ENCODE data around the gene GAA. TPM values are rescaled to one million over a fixed set of nuclear protein-coding genes. Genes with fewer than 3 reads are reported as not detected.
A peak's percentile ranks its signal among the peaks of the same experiment; 100 is the strongest.

GAA gene
- total and polyA plus RNA-seq, 2 of the 13 experiments (the other 11 are each of a cell fraction or from before 2014, with no cell fraction given), result 21.6 to 36.4 TPM

DNA sequence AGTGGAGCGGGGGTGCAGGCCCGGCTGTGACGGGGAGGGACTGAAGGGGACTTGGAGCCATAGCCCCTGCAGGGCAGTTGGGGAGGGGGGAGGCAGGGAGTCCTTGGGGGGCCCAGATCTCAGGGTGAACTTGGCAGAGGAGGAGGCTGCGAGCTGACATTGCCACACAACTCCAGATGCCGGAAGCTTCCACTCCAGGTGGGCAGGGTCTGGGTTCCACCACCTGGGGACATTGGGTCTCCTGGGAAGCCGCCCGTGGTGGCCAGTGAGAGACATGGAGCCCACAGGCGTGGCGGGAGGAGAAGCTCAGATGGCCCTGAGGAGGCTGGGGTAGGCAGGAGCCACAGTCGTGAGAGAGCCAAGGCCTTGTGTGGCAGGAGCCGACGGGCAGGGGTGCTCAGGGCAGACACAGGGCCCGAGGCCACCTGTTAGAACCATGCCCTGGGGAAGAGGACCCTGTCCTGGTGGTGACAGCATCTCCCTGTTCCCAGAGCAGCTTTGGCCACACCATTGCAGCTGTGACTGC is 18.2 kb upstream of the GAA start (continued):
- TF ChIP-seq HES4 (CRISPR knock-in tag; IDR thresholded peaks at IDR 0.05; ENCODE audit: borderline replicate concordance) (0 out of 2 replicates have a peak, but pooled peaks have one; percentile 30), ZNF235 (CRISPR knock-in tag; IDR thresholded peaks at IDR 0.05; ENCODE audit: borderline replicate concordance) (0 out of 2 replicates have a peak, but pooled peaks have one; percentile 41), ZNF331 (CRISPR knock-in tag; IDR thresholded peaks at IDR 0.05) (no peak), KDM5B (CRISPR knock-in tag; IDR thresholded peaks at IDR 0.05; ENCODE audit: borderline replicate concordance) (0 out of 2 replicates have a peak, but pooled peaks have one; percentile 41), SIX1 (CRISPR knock-in tag; IDR thresholded peaks at IDR 0.05; ENCODE audit: borderline replicate concordance) (no peak), ZMYM4 (CRISPR knock-in tag; IDR thresholded peaks at IDR 0.05) (no peak), ZNF383 (CRISPR knock-in tag; IDR thresholded peaks at IDR 0.05; ENCODE audit: borderline replicate concordance) (0 out of 2 replicates have a peak, but pooled peaks have one; percentile 44), XBP1 (CRISPR knock-in tag; IDR thresholded peaks at IDR 0.05) (no peak), ZNF782 (CRISPR knock-in tag; IDR thresholded peaks at IDR 0.05; ENCODE audit: borderline replicate concordance) (0 out of 2 replicates have a peak, but pooled peaks have one; percentile 54), MXD4 (CRISPR knock-in tag; IDR thresholded peaks at IDR 0.05) (no peak), ZSCAN29 (CRISPR knock-in tag; conservative IDR thresholded peaks at IDR 0.05) (0 out of 2 replicates have a peak, but pooled peaks have one; percentile 29)
- TF ChIP-seq, protein P1, sequence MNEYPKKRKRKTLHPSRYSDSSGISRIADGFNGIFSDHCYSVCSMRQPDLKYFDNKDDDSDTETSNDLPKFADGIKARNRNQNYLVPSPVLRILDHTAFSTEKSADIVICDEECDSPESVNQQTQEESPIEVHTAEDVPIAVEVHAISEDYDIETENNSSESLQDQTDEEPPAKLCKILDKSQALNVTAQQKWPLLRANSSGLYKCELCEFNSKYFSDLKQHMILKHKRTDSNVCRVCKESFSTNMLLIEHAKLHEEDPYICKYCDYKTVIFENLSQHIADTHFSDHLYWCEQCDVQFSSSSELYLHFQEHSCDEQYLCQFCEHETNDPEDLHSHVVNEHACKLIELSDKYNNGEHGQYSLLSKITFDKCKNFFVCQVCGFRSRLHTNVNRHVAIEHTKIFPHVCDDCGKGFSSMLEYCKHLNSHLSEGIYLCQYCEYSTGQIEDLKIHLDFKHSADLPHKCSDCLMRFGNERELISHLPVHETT (CRISPR knock-in tag; conservative IDR thresholded peaks at IDR 0.05), result no peak

DNA sequence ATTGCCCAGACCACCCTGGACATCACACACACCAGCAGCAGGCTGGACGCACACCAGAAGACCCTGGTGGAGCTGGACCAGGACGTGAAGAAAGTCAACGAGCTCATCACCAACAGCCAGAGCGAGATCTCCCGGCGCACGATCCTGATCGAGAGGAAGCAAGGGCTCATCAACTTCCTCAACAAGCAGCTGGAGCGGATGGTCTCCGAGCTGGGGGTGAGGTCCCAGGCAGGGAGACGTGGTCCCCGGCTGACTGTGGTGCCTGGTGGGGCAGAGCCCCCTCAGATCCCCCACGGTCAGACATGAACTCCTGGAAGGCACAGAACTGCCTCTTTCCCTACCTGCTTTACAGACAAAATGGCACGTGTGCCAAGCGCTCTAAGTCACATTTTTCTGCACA is 16.6 kb upstream of the GAA start:
- H3K9me3 ChIP-seq (ENCODE audit: low read length), result no peaks in the 10 kb centered on the region
- WGBS (ENCODE audit: low lambda C conversion rate), result 58% methylated on average over 9 of the region's 15 CpGs
- H3K79me2 ChIP-seq (ENCODE audit: insufficient read depth, low read length), result no peaks in the 10 kb centered on the region
- H4K20me1 ChIP-seq (ENCODE audit: insufficient read depth, low read length), result no peaks in the 10 kb centered on the region
- ATAC-seq (no peak), DNase-seq (ENCODE audit: low spot score) (no peak), FAIRE-seq (no peak)
- ChIA-PET POLR2A (no interaction called here), CTCF (ENCODE audit: low intra/inter-chr PET ratio, low total read pairs) (no interaction called here)
- no peak overlapping the region for H3K4me2 ChIP-seq (ENCODE audit: low read depth, low read length)
- TF ChIP-seq ZNF563 (CRISPR knock-in tag; IDR thresholded peaks at IDR 0.05), result no peak
- intact Hi-C loops (cut with micrococcal nuclease; ENCODE audit: unreplicated experiment), result no loop called here
- no TSS peak for BruUV-seq (replicated peaks)
- H3K9ac ChIP-seq (ENCODE audit: insufficient read depth, low read depth, low read length), result no peak overlapping the region
- H2AFZ ChIP-seq (ENCODE audit: low read length), result no peak overlapping the region
- H3K4me1 ChIP-seq (ENCODE audit: insufficient read depth, low read length), result peaks cover 22% of the 10 kb centered on the region
- H3K27me3 ChIP-seq (ENCODE audit: control insufficient read depth in 1 of 2, insufficient read depth in 2 of 2, low read length in 2 of 2), result peaks cover 11 to 61% of the 10 kb centered on the region in 2 experiments
- no peak overlapping the region for H3K4me3 ChIP-seq (replicated peaks in 1 of 3; ENCODE audit: insufficient read depth in 1 of 3, low read depth in 2 of 3, low read length in 3 of 3)
- H3K36me3 ChIP-seq (replicated peaks in 1 of 2; ENCODE audit: control insufficient read depth in 1 of 2, insufficient read depth in 2 of 2, low read length in 2 of 2), result no peaks in the 10 kb centered on the region
- in situ Hi-C loops (cut with HindIII; ENCODE audit: extremely low pct_ligation_motif_present, low pct_unique_long_range_greater_than_20kb), result loop anchor here (5.0 kb wide), 1 partner anchor 77 kb away; no protein-coding TSS in a partner anchor
- no peak overlapping the region for H3K27ac ChIP-seq (ENCODE audit: extremely low read length, insufficient read depth, low read length)

All from HepG2 (cell line).